Aorta (tissue), 5 donors: ENCODE results near the gene BICDL1. TPM values are rescaled to one million over a fixed set of nuclear protein-coding genes. Genes with fewer than 3 reads are reported as not detected.

Experiments used
- ATAC-seq: fragments of 200-7000 bp; cut with Tn5 transposase; one replicate; pipeline ENCODE4 v1.9.1; 2022; ENCODE audit warnings: moderate library complexity; ENCODE audit not compliant: low FRiP score
- DNase-seq, 2 donors: peaks; one replicate each; pipeline ENCODE4 v3.0.0-alpha.2; 2020
- H3K27ac ChIP-seq, 2 donors: one replicate each; pipeline ENCODE4 v1.5.1; 2013; ENCODE audit warnings: low read length in 2 of 2, mild to moderate bottlenecking in 2 of 2, moderate library complexity in 2 of 2, control low read depth in 1 of 2, inconsistent platforms in 1 of 2, low read depth in 1 of 2
- H3K27me3 ChIP-seq, 2 donors: one replicate each; pipeline ENCODE4 v1.6.1; 2013; ENCODE audit warnings: control low read depth in 1 of 2, low read length in 1 of 2, mild to moderate bottlenecking in 1 of 2, moderate library complexity in 1 of 2; ENCODE audit not compliant: insufficient read depth in 2 of 2, control insufficient read depth in 1 of 2
- H3K36me3 ChIP-seq, 2 donors: one replicate each; pipeline ENCODE4 v1.6.1; 2013; ENCODE audit warnings: control low read depth in 1 of 2, low read length in 1 of 2, mild to moderate bottlenecking in 1 of 2; ENCODE audit not compliant: insufficient read depth in 2 of 2, control insufficient read depth in 1 of 2
- H3K4me1 ChIP-seq, 2 donors: one replicate each; pipeline ENCODE4 v1.6.1; 2013; ENCODE audit warnings: low read length in 2 of 2, control low read depth in 1 of 2, mild to moderate bottlenecking in 1 of 2, moderate library complexity in 1 of 2; ENCODE audit not compliant: insufficient read depth in 2 of 2, control insufficient read depth in 1 of 2
- H3K4me3 ChIP-seq, 2 donors: one replicate each; pipeline ENCODE4 v1.5.1; 2013; ENCODE audit warnings: low read length in 2 of 2, control low read depth in 1 of 2, mild to moderate bottlenecking in 1 of 2
- H3K9me3 ChIP-seq: one replicate; pipeline ENCODE4 v1.6.1; 2013; ENCODE audit warnings: mild to moderate bottlenecking, low read length; ENCODE audit not compliant: control insufficient read depth
- WGBS, 2 donors: extraction: QIAGEN DNeasy Blood & Tissue Kit; methylation state at CpG; one replicate each; pipeline ENCODE4 v1.1.7; 2013; 5-methylcytosine and 5-hydroxymethylcytosine counted together
- intact Hi-C, 2 donors: fragments of 100-400 bp; cut with DNase I; formaldehyde crosslinking; loops; one replicate each; pipeline versions ENCODE4 v1.14.2 to v1.15.0; 2022
- polyA plus RNA-seq, 2 donors: library from polyadenylated mRNA; stranded (reverse); fragments of 200-250 nt; gene quantifications; one replicate each; pipeline ENCODE4 v1.2.3, GENCODE V29; 2013
- total RNA-seq, 2 donors: library from RNA; stranded (reverse); fragmentation: NEBNext Ultra II Directional; extraction: Animal tissue kit (Norgen Biotek cat#: 25700); gene quantifications; one replicate each; pipeline ENCODE4 v1.2.1, GENCODE V29; 2021
- donor health status: healthy with polysubstance abuse.
- donor health status: Bipolar disorder and iron deficiency.
- donor health status: DM: no; HTN: no; CAD: no.
- donor health status: DM: no; HTN: no; CAD: no.
- donor health status: DM: yes; HTN: yes; CAD: no.

BICDL1 gene
- total and polyA plus RNA-seq, 4 donors, result 0.36 to 1.7 (median 1.3) TPM

DNA sequence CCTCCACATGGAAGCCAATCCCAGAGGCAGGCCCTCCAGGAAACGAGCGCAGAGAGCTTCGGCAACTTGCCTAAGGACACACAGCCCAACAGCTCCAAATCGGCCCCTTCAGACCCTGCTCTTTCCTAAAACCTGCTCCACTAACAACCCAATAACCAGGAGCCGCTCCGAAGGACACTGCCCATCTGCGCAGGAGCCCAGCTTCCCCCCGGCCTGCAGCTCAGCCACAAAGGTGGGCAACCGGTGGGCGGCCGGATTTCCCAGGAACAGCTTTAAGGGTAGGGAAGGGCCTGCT is 114.0 kb downstream of the BICDL1 start:
- Histone ChIP-seq H3K36me3 (no peaks in the 10 kb centered on the region), H3K27ac (no peak overlapping the region), H3K4me3 (no peak overlapping the region), H3K27me3 (no peaks in the 10 kb centered on the region), H3K4me1 (no peaks in the 10 kb centered on the region), H3K9me3 (no peaks in the 10 kb centered on the region)
- intact Hi-C loops, result no loop called here
- DNase-seq (no peak), ATAC-seq (no peak)
- WGBS, 2 donors, result 95 to 97% methylated on average over 11 of the region's 11 CpGs

DNA sequence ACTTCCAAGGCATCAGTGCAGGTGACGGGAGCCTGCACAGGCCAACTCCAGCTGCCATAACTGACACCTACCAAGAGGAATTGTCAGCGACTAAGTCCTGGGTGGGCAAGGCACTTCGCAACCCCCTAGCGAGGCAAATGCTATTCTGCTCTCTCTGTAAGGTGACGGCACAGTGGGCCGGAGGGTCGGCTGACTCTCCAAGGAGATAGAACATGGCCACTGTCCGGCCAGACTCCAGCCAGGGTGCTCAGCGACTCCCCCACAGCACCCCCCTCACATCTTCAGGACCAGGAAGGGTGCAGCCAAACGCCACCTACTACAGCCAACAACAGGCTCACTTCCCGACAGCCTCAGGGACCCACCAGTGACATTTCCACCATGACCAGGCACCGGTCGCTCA is 114.3 kb downstream of the BICDL1 start:
- DNase-seq, result no peak
- H3K4me1 ChIP-seq, result no peaks in the 10 kb centered on the region
- no peak overlapping the region for H3K27ac ChIP-seq
- H3K36me3 ChIP-seq, result no peaks in the 10 kb centered on the region
- 94 to 96% methylated on average over 13 of the region's 13 CpGs for WGBS, 2 donors
- H3K4me3 ChIP-seq, result no peak overlapping the region
- no peaks in the 10 kb centered on the region for H3K27me3 ChIP-seq
- H3K9me3 ChIP-seq, result no peaks in the 10 kb centered on the region
- ATAC-seq, result no peak
- intact Hi-C loops, result no loop called here

DNA sequence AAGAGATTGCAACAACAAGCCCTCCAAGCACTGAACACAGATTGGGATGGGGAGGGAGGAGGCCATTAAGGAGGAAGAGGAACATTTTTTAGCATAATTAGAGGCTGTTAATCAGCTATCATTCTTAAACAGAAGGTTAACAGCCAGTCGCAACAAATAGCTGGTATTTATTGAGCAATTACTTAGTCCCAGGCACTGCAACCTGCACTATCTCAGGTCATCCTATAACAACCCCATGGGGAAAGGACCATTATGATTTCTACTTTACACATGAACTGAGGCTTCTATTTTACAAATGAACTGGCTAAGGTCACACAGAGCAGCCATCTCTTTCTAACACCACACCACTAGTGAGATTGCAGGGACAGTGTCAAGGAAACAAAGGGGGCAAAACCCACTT is 117.1 kb downstream of the BICDL1 start:
- Histone ChIP-seq H3K4me3 (no peak overlapping the region), H3K27me3 (no peaks in the 10 kb centered on the region), H3K4me1 (no peaks in the 10 kb centered on the region), H3K9me3 (no peaks in the 10 kb centered on the region), H3K36me3 (no peaks in the 10 kb centered on the region), H3K27ac (no peak overlapping the region)
- intact Hi-C loops, result no loop called here
- ATAC-seq, result no peak
- 89% methylated on average over 1 of the region's 1 CpG for WGBS, 2 donors
- no peak for DNase-seq

DNA sequence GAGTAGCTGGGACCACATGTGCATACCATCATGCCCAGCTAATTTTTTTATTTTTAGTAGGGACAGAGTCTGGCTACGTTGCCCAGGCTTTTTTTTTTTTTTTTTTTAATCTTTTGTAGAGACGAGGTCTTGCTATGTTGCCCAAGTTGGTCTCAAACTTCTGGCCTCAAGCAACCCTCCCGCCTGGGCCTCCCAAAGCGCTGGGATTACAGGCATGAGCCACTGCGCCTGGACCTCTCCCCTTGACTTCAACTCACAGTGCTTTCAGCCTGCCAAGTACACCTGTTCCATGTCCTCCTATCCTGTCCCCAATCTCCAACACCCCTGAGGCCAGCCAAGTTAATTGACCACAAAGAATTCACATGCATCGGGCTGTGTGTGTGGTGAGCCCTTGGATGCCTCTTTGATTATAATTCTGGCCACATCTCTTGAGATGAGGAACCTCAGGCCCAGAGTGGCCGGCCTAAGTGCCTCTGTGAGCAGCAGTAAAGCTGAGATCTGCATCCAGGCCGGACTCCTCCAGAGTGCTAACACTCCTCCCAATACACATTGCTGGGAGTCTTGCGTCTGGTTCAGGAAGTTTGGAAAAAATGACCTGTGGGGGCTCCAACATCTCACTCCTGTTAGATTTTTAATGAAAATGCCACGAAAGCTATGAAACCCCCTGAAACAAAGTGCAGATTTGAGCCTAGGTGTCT is 120.7 kb downstream of the BICDL1 start:
- Histone ChIP-seq H3K27me3 (no peaks in the 10 kb centered on the region), H3K36me3 (no peaks in the 10 kb centered on the region), H3K27ac (no peak overlapping the region), H3K4me1 (peaks cover 0 to 2% of the 10 kb centered on the region in 2 donors), H3K4me3 (no peak overlapping the region), H3K9me3 (no peaks in the 10 kb centered on the region)
- ATAC-seq (no peak), DNase-seq (no peak)
- 75 to 76% methylated on average over 10 of the region's 10 CpGs for WGBS, 2 donors
- intact Hi-C loops, result no loop called here

DNA sequence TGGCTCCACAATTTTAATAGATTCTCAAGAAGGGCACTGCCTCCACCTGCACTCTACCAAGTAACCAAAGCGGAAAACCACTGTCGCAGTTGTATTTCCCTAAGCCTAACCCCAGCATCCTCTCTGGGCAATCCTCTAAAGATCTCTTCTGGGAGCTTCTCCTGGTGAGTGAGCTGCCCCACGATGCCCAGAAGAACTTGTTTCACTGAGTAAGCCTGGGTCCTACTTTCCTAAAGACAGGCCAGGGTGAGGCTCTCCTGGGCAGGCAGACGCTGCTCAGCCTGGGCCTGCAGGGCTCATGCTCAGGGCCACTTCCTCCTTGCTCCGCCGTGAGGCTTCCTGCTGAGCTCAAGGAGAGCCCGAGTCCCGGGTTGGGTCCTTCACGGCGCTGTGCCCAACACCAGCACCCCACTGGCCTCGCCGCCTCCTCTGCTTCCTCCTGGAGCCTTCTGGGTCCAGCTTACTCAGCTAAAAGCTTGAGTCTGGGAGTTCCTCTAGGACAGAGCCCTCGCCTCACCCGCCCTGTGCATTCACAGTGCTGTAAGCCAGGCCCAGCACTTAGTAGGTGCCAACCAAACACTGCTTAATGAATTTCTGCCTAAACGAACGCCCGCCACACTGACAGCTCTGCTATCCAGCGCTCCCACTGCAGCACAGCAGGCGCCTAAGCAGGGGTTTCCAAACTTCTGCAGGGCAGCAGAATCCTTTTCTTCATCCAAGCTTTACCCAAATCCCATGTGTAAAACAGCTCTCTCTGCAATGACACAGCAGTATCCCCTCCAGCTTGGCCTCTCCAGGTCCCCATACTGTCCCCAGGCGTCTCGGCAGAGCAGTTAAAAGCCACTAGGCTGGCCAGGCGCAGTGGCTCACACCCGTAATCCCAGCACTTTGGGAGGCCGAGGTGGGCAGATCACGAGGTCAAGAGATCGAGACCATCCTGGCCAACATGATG is 121.8 kb downstream of the BICDL1 start:
- no peaks in the 10 kb centered on the region for H3K9me3 ChIP-seq
- peaks cover 3 to 10% of the 10 kb centered on the region in 2 donors for H3K4me1 ChIP-seq
- intact Hi-C loops, result no loop called here
- H3K4me3 ChIP-seq, result no peak overlapping the region
- H3K27ac ChIP-seq, result no peak overlapping the region
- ATAC-seq (peak; percentile 54), DNase-seq (peak; percentile 84 to 92)
- no peaks in the 10 kb centered on the region for H3K36me3 ChIP-seq
- no peaks in the 10 kb centered on the region for H3K27me3 ChIP-seq
- 76 to 77% methylated on average over 26 of the region's 26 CpGs for WGBS, 2 donors

DNA sequence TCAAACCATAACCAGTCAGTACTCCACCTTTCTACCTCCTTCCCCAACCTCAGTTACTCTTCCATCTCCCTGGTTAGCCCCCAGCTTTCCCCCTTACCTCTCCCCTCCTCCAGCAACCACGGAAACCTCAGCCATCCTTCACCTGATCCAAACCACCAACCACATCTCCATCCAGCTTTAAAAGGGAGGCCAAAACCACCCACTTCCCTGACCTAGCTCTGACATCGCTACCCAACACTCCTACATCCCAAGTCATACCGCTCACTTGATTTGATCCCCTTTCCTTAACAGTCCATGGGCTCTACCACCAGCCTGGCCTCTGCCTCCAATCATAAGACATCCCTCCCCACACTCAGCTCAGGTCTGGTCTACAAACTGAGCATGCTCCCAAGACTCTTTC is 126.0 kb downstream of the BICDL1 start:
- WGBS, 2 donors, result 76 to 85% methylated on average over 3 of the region's 3 CpGs
- ATAC-seq (no peak), DNase-seq (no peak)
- Histone ChIP-seq H3K27me3 (no peaks in the 10 kb centered on the region), H3K9me3 (no peaks in the 10 kb centered on the region), H3K36me3 (no peaks in the 10 kb centered on the region), H3K27ac (no peak overlapping the region), H3K4me1 (peaks cover 5 to 10% of the 10 kb centered on the region in 2 donors), H3K4me3 (no peak overlapping the region)
- intact Hi-C loops, result no loop called here

DNA sequence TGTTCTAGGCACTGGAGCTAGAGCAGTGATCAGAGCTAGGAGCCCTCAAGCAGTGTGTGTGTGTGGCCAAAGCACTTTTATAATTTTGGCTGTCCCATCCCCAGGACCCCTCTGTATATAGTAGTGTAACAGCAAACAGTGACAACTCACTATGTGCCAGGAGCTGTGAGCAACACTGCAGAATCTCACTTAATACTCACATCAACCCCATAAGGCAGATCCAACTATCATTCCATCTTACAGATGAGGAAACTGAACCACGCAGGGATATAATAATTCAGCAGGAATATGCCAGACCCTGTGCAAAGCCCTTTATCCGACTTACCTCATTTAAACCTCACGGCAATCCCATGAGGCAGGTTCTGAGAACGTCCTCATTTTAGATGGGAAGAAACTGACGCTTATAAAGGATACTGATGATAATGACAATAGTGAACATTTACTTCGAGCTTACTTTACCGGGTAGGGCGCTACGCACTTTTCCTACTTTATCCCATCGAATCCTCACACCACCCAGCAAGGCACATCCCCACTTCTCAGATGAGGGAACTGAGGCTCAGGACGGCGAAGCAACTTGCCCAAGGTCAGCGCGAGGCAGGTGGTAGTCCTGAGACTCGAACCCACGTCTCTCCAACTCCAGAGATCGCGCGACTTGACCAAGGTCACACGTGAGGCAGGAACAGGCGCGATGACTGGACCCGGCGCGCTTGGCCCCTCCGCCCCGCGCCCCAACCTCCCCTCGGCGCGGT is 126.8 kb downstream of the BICDL1 start:
- intact Hi-C loops, result no loop called here
- Histone ChIP-seq H3K4me1 (peaks cover 5 to 10% of the 10 kb centered on the region in 2 donors), H3K4me3 (peak overlapping the region; percentile 88 to 94), H3K27me3 (no peaks in the 10 kb centered on the region), H3K36me3 (no peaks in the 10 kb centered on the region), H3K27ac (no peak overlapping the region), H3K9me3 (no peaks in the 10 kb centered on the region)
- no peak for ATAC-seq
- DNase-seq, result peak in 1 of 2 donors; percentile 54
- WGBS, 2 donors, result 15 to 16% methylated on average over 29 to 31 of the region's 31 CpGs

DNA sequence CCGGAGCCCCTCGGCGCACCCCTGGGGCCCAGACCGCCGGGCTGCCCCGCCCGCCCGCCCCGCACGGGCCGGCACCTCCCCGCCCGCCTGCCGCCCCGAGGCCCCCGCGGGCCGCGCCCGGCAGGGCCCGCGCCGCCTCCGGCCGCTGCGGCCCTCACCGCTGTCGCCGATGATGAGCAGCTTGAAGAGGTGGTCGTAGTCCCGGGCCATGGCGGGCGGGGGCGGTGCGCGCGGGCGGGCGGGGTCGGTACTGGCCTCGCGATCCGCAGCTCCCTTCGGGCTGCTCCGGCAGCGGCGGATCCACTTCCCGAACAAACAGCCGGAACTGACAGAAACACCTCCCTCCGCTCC is 127.4 kb downstream of the BICDL1 start, which contains the start of gene RAB35:
RAB35 (minus strand) TSS at position 313 of the 351 bp plus-strand sequence; CDS start at position 210, 103 bp downstream.
- intact Hi-C loops, result no loop called here

More for the DNA sequence above, 127.4 kb downstream of the BICDL1 start, which contains the start of gene RAB35:
- DNase-seq (no peak), ATAC-seq (no peak)
- Histone ChIP-seq H3K9me3 (no peaks in the 10 kb centered on the region), H3K27me3 (no peaks in the 10 kb centered on the region), H3K36me3 (no peaks in the 10 kb centered on the region), H3K4me1 (peaks cover 5 to 10% of the 10 kb centered on the region in 2 donors), H3K4me3 (peak within 1 kb of the TSS; percentile 88 to 94), H3K27ac (peak within 1 kb of the TSS in 1 of 2 donors; percentile 94)
- WGBS, 2 donors, result 0% methylated on average over 12 to 50 of the region's 50 CpGs
